Lower lobe of right lung (tissue), 2 donors: ENCODE results near the gene OS9. TPM values are rescaled to one million over a fixed set of nuclear protein-coding genes. Genes with fewer than 3 reads are reported as not detected.
"Not testable (repeated sequence)": the region's sequence is repeated elsewhere in the genome, so short reads cannot be mapped to it uniquely, and the experiment has no call there.

Experiments
- ATAC-seq, 2 donors: fragments of 200-7000 bp; cut with Tn5 transposase; one replicate each; pipeline ENCODE4 v1.9.1; 2020 to 2022; ENCODE audit warnings: mild to moderate bottlenecking in 2 of 2, moderate library complexity in 2 of 2
- DNase-seq: peaks from one replicate; pipeline ENCODE4 v3.0.0-alpha.2; 2020
- H3K27ac ChIP-seq: fragments of 200-600 bp; one replicate; pipeline ENCODE4 v1.8.0; 2022
- H3K27me3 ChIP-seq: fragments of 200-600 bp; one replicate; pipeline ENCODE4 v1.8.0; 2022; ENCODE audit warnings: low read depth
- H3K36me3 ChIP-seq: fragments of 200-600 bp; one replicate; pipeline ENCODE4 v1.8.0; 2022; ENCODE audit warnings: mild to moderate bottlenecking
- H3K4me1 ChIP-seq: fragments of 200-600 bp; one replicate; pipeline ENCODE4 v1.8.0; 2022
- H3K4me3 ChIP-seq: fragments of 200-600 bp; one replicate; pipeline ENCODE4 v1.8.0; 2022; ENCODE audit warnings: mild to moderate bottlenecking
- H3K9me3 ChIP-seq: fragments of 200-600 bp; one replicate; pipeline ENCODE4 v1.8.0; 2022
- CTCF ChIP-seq: fragments of 200-600 bp; IDR thresholded peaks from one replicate; pipeline ENCODE4 v1.8.0; 2022; ENCODE audit warnings: antibody characterized with exemption, mild to moderate bottlenecking
- intact Hi-C: fragments of 100-400 bp; cut with DNase I; formaldehyde crosslinking; loops from one replicate; pipeline ENCODE4 v1.11.0; 2022
- total RNA-seq: library from RNA; stranded (reverse); fragmentation: NEBNext Ultra II Directional; extraction: Animal tissue kit (Norgen Biotek cat#: 25700); gene quantifications from one replicate; pipeline ENCODE4 v1.2.1, GENCODE V29; 2021
- donor health status: DM: no; HTN: yes; CAD: no; lungs with severe emphysema.

Gene OS9
- total RNA-seq, 1 donor from 2014 or later: 294 TPM

GRCh38 chr12:57657744-57658143, 36.2 kb upstream of the OS9 start:
- TF ChIP-seq CTCF: no peak
- H3K4me3 ChIP-seq: no peak overlapping the region
- peak; percentile 68 to 89 for ATAC-seq
- no peak overlapping the region for H3K27ac ChIP-seq
- no peaks in the 10 kb centered on the region for H3K9me3 ChIP-seq
- intact Hi-C loops: no loop called here
- H3K36me3 ChIP-seq: no peaks in the 10 kb centered on the region
- no peaks in the 10 kb centered on the region for H3K27me3 ChIP-seq
- no peak for DNase-seq
- peaks cover 6% of the 10 kb centered on the region for H3K4me1 ChIP-seq

- Histone ChIP-seq H3K9me3 (no peaks in the 10 kb centered on the region), H3K36me3 (no peaks in the 10 kb centered on the region), H3K27me3 (no peaks in the 10 kb centered on the region), H3K4me3 (no peak overlapping the region), H3K27ac (no peak overlapping the region), H3K4me1 (peaks cover 6% of the 10 kb centered on the region)
- no peak for ATAC-seq
- no peak for TF ChIP-seq CTCF
- intact Hi-C loops: no loop called here
- DNase-seq: no peak
Observed at GRCh38 chr12:57658890-57659289, 35.0 kb upstream of the OS9 start.

DNA sequence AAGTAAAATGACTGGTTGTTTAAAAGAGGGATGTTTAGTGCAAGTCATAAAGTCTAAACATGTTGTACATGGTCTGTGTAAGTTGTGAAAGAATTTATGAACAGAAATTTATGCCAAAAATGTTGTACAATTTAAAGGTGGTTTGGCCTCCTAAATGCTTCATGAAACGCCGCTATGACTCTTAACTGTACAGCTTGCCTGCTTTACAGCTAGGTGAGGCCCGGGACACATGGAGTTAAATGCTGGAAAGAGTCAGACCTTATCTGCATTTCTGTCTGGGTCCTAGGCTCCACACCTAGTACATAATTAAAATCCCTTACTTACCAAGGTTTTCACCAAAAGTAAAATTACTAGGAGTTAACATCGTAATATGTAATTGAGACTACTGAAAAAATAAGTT, 32.6 kb upstream of the OS9 start:
- Histone ChIP-seq H3K4me1 (peaks cover 6% of the 10 kb centered on the region), H3K36me3 (no peaks in the 10 kb centered on the region), H3K27me3 (no peaks in the 10 kb centered on the region), H3K4me3 (no peak overlapping the region), H3K27ac (no peak overlapping the region), H3K9me3 (no peaks in the 10 kb centered on the region)
- DNase-seq (no peak), ATAC-seq (no peak)
- TF ChIP-seq CTCF: no peak
- intact Hi-C loops: no loop called here

- H3K4me1 ChIP-seq, H3K4me3 ChIP-seq, H3K27ac ChIP-seq, H3K27me3 ChIP-seq, DNase-seq, ATAC-seq, intact Hi-C loops, H3K9me3 ChIP-seq, H3K36me3 ChIP-seq: not testable (repeated sequence)
Observed at GRCh38 chr12:57665066-57665820, 28.7 kb upstream of the OS9 start.

DNA sequence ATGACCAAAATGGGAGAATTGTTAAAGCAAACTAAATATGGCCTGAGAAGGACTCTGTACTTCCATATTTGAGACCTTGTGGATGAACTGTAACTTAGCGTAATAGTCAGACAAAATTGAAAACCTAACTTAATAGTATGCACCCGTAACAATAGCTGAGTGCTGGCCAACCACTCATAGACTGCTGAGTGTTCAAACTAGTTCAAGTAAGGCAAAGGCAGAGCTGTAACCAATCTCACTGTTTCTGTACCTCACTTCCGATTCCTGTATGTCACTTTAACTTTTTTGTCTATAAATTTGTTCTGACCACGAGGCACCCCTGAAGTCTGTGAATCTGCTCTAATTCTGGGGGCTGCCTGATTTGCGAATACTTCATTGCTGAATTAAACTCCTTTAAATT, 27.0 kb upstream of the OS9 start:
- ATAC-seq (no peak), DNase-seq (no peak)
- no peaks in the 10 kb centered on the region for H3K36me3 ChIP-seq
- H3K4me1 ChIP-seq: no peaks in the 10 kb centered on the region
- H3K4me3 ChIP-seq: no peak overlapping the region
- no peak for TF ChIP-seq CTCF
- H3K27me3 ChIP-seq: peaks cover 5% of the 10 kb centered on the region
- intact Hi-C loops: no loop called here
- no peak overlapping the region for H3K27ac ChIP-seq
- H3K9me3 ChIP-seq: no peaks in the 10 kb centered on the region

DNA sequence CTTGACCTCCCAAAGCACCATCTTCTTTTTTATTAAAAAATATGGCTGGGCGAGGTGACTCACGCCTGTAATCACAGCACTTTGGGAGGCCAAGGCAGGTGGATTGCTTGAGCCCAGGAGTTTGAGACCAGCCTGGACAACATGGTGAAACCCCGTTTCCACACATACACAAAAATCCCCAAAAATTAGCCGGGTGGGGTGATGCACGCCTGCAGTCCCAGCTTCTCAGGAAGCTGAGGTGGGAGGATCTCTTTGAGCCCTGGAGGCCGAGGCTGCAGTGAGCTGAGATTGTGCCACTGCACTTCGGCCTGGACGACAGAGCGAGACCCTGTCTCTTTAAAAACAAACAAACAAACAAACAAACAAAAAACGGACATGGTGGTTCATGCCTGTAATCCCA, 24.2 kb upstream of the OS9 start:
- intact Hi-C loops, H3K27ac ChIP-seq, H3K27me3 ChIP-seq, H3K9me3 ChIP-seq, H3K4me3 ChIP-seq, ATAC-seq, H3K36me3 ChIP-seq, DNase-seq, H3K4me1 ChIP-seq: not testable (repeated sequence)

GRCh38 chr12:57671811-57672210, 22.1 kb upstream of the OS9 start:
- H3K9me3 ChIP-seq, H3K36me3 ChIP-seq, intact Hi-C loops, DNase-seq, ATAC-seq, H3K4me3 ChIP-seq, H3K4me1 ChIP-seq, H3K27ac ChIP-seq, H3K27me3 ChIP-seq: not testable (repeated sequence)
